GM12865 (cell line): Measurements from ENCODE around the gene MRPL22.
A peak's percentile ranks its signal among the peaks of the same experiment; 100 is the strongest.

Source experiments
- DNase-seq: peaks from one replicate; pipeline ENCODE4 v3.0.0; 2010; ENCODE audit warnings: low read depth
- H3K4me3 ChIP-seq: 2 replicates; pipeline ENCODE4 v1.5.1; 2011; ENCODE audit warnings: mild to moderate bottlenecking, low read depth, low read length, control low read depth
- TF ChIP-seq, protein P1 (sequence below): IDR thresholded peaks from 2 replicates; pipeline ENCODE4 v1.5.1; 2011; ENCODE audit warnings: low read length, control low read depth, low read depth, inconsistent platforms; ENCODE audit not compliant: insufficient read depth; ENCODE audit errors: missing control alignments

The MRPL22 gene

GRCh38 chr5:154962494-154962893, 21.6 kb downstream of the MRPL22 start:
- DNase-seq, result peak; percentile 50
- H3K4me3 ChIP-seq, result no peak overlapping the region
- TF ChIP-seq, protein P1, sequence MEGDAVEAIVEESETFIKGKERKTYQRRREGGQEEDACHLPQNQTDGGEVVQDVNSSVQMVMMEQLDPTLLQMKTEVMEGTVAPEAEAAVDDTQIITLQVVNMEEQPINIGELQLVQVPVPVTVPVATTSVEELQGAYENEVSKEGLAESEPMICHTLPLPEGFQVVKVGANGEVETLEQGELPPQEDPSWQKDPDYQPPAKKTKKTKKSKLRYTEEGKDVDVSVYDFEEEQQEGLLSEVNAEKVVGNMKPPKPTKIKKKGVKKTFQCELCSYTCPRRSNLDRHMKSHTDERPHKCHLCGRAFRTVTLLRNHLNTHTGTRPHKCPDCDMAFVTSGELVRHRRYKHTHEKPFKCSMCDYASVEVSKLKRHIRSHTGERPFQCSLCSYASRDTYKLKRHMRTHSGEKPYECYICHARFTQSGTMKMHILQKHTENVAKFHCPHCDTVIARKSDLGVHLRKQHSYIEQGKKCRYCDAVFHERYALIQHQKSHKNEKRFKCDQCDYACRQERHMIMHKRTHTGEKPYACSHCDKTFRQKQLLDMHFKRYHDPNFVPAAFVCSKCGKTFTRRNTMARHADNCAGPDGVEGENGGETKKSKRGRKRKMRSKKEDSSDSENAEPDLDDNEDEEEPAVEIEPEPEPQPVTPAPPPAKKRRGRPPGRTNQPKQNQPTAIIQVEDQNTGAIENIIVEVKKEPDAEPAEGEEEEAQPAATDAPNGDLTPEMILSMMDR, result no peak

DNA sequence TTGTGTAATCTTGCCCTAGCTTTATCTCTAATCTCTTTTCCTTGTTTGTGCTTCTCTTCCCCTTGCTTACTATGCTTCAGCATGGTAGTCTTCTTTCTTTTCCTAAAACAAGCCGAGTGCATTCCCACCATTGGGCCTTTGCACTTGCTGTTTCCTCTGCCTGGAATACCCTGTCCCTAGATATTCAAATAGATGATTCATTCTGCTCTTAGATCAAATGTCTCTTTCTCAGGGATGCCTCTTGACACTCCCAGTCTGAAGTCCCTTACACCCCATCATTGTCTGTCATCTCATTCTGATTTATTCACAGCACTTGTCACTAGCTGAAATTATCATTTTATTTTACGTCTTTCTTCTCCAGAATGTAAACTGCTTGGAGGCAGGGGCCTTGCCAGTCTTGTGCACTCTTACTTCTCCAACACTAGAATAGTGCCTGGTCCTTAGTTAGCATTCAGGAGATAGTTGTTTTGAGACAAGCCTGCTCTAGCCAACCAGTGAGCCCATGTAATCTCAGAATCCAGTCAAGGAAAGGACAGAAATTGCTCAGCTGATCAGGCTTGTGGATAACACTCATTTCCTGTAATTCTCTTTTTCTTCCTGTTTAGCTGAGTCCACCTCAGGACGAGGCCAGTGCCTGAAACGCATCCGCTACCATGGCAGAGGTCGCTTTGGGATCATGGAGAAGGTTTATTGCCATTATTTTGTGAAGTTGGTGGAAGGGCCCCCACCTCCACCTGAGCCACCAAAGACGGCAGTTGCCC, 25.4 kb downstream of the MRPL22 start:
- no peak for DNase-seq
- no peak overlapping the region for H3K4me3 ChIP-seq
- TF ChIP-seq, protein P1, result no peak

DNA sequence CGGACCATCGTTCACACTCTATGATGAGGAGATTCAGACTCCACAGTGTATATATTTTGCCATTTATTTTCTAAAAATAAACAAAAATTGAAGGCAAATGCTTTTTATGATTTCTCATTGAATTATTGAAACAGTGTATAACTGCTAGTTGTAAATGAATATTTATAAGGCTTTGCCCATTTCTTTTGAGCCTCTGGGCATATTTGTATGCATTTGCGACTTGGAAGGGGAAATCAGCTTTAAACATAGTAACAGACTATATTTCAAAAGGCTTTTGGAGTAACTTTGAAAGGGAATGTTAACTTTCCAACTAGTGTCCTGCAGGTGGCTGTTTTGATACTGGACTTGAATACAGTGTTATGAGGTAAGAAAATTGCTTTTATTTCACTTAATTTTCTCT, 26.0 kb downstream of the MRPL22 start:
- DNase-seq, result no peak
- TF ChIP-seq, protein P1, result no peak
- H3K4me3 ChIP-seq, result no peak overlapping the region

DNA sequence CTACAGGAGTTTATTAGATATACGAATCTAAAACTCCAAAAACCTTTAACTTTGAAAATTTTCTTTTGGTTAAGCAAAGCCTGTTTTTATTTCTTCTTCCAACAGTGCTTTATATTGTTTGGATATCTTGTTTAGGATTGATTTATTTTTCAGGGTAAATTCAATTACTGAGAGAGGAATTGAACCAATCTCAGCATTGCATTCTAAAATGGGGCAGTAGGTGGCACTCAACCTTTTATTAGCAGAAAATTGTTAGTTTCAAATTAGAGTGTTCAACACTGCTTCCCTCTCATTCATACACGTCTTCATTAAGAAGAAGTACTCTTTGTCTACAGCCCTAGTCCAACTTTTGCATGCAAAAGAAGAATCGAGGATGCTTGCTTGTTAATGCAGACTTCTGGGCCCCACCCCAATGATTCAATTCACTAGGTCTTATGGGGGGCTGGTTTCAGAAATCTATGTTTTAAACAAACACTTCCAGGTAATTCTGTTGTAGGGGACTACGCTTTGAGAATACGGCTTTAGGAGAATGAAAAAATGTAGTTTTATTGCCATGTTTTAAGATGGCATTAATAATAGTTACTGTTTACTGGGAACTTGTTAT, 26.6 kb downstream of the MRPL22 start:
- TF ChIP-seq, protein P1, result peak; percentile 48
- DNase-seq, result peak; percentile 18
- H3K4me3 ChIP-seq, result no peak overlapping the region

- DNase-seq, result no peak
- TF ChIP-seq, protein P1, result no peak
These were observed 28.1 kb downstream of the MRPL22 start for GRCh38 chr5:154968953-154969352.

GRCh38 chr5:154970759-154971158, 29.9 kb downstream of the MRPL22 start:
- DNase-seq, result no peak
- TF ChIP-seq, protein P1, result no peak
- H3K4me3 ChIP-seq, result no peak overlapping the region

More at GRCh38 chr5:154968953-154969352, 28.1 kb downstream of the MRPL22 start:
- H3K4me3 ChIP-seq, result no peak overlapping the region
